HG03066 (cell line): ENCODE results near the gene DENND1B.

Experiments
- ATAC-seq: cut with Tn5 transposase; IDR thresholded peaks from one replicate; pipeline ENCODE4 v1.9.1; 2021; ENCODE audit warnings: low read depth; ENCODE audit not compliant: unreplicated experiment

Gene DENND1B

GRCh38 chr1:197472141-197472540 lies 303.1 kb downstream of the DENND1B start:
- no peak for ATAC-seq

DNA sequence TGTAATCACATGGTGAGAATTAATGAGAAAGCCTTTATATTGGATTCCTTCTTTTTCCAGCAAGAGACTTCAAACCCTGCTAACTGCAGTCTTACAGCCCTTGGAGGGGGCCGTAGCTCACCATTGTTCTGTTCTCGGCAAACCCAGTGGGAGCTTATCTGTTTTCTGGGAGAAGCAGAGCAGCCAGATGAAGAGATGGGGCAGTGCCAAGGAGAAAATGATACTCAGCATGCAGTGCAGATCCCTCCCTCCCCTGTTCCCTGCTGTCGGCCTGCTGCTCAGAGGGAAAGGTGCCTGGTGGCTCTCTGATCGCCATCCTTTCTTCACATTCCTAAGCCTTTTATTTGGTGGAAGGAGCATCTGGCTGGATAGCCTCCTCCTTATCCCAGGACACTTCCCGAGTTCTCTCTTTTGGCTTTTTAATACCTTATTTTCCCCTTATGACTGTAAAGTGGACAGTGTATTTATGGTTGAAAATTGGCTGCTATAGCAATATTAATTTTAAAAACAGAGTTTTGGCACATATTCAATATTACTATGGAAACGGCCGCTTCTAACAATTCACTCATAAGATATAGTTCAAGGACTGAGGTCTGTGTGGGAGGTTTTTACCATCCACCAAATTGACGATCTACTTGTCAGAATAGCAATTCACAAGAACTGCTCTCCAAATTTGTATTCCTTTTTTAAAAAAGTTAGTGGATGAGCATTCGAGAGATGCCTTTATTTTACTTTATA lies 303.9 kb downstream of the DENND1B start:
- no peak for ATAC-seq

GRCh38 chr1:197470330-197470729 lies 304.9 kb downstream of the DENND1B start:
- ATAC-seq = no peak

DNA sequence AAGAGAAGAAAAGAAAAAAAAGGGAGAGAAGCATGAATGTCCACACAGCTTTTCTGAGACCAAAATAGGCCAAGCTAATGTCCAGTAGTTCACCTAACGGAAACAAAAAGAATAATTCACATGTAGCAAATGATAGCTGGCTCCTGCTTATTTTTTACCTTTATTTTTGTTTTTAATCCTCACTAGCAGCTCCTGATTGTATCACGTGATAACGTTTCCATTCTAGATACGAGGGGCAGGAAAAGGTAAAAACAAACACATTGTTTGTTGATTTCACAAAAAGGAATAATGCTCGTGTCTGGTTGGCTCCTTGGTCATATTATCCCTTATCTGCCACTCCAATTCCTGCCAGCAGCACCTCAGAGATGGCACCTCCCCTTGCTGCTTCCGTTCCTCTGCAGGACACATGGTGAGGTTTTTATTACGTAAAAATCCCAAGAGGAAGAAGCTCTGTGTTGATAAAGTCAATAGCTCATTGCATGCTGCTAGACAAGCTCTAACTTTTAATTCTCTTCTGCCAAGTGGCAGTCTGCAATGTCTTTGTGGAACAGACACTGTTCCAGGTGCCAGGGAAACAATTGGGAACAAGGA lies 305.6 kb downstream of the DENND1B start:
- no peak for ATAC-seq

DNA sequence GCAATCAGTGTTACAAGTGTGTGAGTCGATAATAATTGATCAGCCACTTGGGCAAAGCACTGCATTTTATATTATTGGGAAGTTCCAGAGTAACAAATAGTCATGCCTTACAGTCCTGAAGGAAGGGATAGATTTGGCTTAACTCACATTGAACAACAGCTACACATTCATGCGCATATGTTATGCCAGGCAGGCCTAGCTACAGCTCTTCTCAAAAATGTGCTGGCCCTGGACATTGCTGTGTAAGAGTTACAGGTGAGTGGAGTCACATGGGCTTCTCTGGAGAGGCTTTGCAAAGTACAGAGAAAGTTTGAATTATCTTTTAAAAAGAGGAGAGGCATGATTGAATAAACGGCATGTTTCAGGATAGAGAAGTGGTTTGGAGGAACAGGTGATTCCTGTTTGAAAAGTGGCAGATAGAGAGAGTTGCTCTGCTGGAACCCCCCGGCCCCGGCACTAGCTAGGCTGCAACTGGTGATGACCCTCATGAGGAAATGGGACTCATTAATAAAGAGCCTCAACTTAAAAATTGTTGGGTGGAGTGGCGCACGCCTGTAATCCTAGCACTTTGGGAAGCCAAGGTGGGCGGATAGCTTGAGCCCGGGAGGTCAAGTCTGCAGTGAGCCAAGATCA lies 306.6 kb downstream of the DENND1B start:
- ATAC-seq = no peak

DNA sequence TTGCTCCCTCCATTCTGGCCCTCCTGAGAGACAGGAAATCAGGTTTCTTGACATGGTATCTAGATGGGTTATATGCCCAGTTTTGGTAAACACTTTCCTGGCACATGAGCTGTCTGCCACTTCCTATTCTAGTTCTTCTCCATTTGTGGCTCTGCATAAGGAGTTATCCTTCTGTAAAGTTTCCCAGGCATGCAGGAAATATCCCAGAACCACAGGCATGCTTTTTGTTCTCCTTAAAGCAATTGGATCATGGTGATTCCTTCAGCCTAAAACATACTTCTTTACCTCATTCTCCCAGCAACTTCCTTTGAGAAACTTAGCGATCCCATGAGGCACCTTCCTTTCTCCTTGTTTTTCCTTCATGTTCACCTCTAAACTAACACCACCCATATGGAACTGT lies 307.4 kb downstream of the DENND1B start:
- ATAC-seq = no peak

DNA sequence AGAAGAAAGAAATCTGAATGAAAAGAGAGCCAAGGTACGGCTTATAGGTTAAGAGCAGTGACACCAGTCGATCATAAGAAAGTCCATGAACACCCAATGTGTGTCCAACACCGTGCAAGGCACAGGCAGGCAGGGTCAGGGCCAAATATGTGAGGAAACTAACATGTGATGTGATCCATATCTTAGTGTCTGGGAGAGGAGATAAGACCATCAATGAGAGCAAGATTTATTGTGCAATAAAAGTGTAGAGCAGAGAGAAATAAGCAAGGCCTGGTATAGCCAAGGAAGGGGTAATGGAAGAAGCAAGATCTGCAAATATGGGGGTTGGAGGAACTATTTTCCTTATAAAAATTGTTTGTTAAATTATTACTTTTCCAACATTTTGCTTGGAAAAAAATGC lies 308.5 kb downstream of the DENND1B start:
- no peak for ATAC-seq

GRCh38 chr1:197465528-197466327 lies 309.6 kb downstream of the DENND1B start:
- ATAC-seq = no peak

DNA sequence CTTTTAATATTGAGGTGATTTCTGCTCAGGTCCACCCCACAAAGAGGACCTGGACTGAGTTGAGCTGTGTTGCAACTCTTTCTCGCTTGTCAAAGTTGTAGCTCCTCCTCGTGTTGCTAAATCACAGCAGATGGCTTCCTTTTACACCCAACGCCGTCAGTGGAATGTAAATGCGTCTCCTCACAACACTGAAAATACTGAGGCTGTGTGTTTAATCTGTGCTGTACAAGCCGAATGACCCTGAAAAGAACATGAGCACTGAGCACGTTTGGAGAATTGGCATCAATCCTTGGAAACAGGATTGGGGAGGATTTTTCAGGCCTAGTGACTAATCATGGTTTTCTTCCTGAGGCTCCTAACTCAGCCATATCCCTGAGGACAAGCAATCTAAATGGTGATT lies 311.2 kb downstream of the DENND1B start:
- no peak for ATAC-seq

DNA sequence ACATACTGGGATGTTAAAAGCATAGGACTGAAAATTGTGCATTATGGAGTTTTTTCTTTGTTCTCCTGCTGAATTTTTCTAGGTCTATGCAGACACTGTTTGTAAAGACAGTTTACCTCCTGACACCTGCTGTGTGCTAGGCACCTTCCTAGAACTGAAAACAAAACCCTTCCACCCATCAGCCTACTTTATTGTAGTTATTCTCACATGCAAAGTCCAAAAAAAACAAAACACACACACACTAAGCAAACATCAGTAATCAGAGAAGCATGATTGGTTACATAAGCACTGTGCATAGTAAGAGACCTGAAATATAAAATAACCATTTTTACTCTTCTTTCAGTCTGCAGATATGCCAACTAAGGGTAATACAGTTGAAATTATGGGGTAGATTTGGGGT lies 312.1 kb downstream of the DENND1B start:
- ATAC-seq = no peak

GRCh38 chr1:197462539-197462938 lies 312.7 kb downstream of the DENND1B start:
- no peak for ATAC-seq
